ENCODE results near the gene CXXC4.

DNA sequence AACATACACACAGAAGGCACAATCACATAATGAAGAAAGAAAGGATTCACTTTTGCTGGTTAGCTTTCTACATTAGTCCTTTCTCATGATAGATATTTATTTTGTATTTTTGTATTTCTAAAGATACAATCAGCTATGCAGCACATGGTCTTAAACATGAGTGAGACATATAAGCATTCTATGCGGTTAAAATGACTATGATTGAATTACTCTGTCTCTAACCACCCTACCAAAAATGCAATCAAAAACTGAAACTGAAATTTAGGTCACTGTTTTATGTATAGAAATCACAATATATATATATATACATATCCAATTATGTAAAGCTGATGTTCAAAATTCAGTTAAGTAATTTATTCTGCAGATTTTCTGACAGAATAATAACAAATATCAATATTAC is 21.9 kb downstream of the CXXC4 start:
- no peak for TF ChIP-seq CTCF (conservative IDR thresholded peaks at IDR 0.05 in 1 of 2, IDR thresholded peaks at IDR 0.05 in 1 of 2; ENCODE audit: extremely low read depth in 1 of 2, insufficient read depth in 1 of 2, low read depth in 1 of 2, low read length in 2 of 2)
- no peak for TF ChIP-seq EZH2 (IDR thresholded peaks at IDR 0.05; ENCODE audit: borderline replicate concordance, low read length)

Measured in mammary epithelial cell (primary cell).